Fibroblast of upper back skin (primary cell): Measurements from ENCODE around the gene PRSS56.
"Not testable (repeated sequence)": the region's sequence is repeated elsewhere in the genome, so short reads cannot be mapped to it uniquely, and the experiment has no call there.

Source experiments
- DNase-seq: peaks from one replicate; pipeline ENCODE4 v3.0.0-alpha.2; 2013

The PRSS56 gene

DNA sequence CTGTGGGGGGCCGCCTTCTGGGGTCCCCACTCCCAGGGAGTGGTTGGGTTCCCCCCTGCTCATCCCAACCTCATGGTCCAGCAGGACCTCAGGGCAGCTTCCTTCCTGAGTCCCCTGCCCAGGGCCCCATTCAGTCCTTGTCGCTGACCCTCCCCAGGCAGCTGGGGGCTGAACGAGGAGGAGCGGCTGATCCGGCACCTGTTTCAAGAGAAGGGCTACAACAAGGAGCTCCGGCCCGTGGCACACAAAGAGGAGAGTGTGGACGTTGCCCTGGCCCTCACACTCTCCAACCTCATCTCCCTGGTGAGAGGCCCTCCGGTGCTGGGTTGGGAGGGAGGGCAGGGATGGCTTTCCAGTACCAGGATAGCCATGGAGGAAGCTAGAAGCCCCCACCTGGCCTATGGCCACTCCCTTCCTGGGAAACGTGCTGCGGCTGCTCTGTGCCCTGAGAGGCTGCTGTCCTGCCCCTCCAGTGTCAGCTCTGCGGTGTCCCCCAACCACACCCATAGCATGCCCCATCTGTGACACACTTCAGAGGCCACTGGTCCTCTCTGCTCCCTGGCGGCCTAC, 6.3 kb downstream of the PRSS56 start:
- no peak for DNase-seq

DNA sequence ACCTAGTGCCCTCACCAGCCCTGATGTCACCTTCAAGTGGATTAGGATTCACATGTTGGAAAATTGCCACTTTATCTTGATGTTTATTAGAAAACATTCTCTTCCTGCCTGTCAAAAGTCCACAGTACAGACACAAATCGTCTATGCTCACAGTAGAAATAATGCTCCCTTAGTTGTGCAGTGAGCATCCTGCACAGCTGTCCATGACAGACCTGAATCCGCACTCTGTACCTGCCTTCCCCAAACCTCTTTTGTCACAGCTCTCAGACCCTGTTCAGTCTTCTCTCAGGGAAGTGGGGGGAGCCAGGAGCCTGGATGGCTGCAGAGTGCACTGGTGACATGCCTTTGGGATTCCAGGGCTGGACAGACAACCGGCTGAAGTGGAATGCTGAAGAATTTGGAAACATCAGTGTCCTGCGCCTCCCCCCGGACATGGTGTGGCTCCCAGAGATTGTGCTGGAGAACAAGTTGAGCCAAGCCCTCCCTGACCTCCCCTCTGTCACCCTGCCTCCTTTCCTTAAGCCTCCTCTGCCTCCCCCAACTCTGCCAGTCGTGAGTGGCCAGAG, 7.8 kb downstream of the PRSS56 start:
- DNase-seq: no peak

- DNase-seq: no peak
These were observed 8.7 kb downstream of the PRSS56 start for GRCh38 chr2:232528746-232529460.

DNA sequence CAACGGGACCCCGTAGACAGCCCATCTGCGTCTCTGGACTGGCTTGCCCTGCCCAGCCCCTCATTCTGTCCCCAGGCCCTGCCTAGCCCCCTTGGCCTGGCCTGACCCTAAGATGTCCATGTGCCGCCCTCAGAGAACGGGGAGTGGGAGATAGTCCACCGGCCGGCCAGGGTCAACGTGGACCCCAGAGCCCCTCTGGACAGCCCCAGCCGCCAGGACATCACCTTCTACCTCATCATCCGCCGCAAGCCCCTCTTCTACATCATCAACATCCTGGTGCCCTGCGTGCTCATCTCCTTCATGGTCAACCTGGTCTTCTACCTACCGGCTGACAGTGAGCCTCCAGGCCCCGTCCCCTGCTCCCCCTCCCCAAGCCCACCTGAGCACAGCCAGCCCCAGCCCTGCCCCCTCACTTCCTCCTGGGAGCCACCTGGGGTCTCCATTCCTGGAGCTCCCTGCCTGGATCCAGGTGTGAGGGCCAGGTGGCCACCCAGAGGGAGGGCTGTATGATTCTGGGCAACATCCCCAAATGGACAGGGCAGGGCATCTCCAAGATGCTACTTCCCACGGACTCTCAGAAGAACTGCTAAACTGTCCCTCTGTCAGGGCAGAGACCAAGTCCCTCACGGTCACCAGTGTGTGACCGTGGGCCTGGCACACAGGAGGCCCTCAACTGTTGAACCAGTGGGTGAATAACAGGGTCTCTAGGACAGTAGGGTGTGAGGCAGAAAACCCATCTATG, 9.8 kb downstream of the PRSS56 start:
- DNase-seq: no peak

- DNase-seq: no peak
These were observed 10.6 kb downstream of the PRSS56 start for GRCh38 chr2:232530626-232531260.

DNA sequence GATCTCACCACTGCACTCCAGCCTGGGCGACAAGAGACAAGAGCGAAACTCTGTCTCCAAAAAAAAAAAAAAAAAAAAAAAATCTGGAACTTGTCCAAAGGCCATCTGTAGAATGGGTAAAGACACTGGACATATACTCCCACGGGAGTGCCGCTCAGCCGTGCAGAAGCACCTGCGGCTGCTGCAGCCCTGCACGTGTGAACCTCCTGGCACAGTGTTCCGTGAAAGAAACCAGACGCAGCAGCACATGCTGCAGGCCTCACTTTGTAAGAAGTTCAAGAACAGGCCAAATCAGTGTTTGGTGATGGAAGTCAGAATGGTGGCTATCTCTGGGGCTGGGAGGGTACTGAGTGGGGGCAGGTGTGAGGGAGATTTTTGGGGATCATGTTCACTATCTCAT, 12.2 kb downstream of the PRSS56 start:
- no peak for DNase-seq

DNA sequence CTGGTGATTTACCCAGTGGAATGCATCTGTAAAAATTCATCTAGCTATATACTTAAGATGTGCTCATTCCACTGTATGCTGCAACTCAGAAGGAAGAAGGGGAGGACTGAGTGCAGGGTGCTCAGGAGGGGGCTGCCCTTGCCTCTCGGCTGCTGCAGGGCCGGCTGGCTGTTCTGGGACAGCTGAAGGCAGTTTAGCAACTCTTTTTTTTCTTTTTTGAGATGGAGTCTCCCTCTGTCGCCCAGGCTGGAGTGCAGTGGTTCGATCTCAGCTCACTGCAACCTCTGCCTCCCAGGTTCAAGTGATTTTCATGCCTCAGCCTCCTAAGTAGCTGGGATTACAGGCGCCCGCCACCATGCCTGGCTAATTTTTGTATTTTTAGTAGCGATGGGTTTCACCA, 12.6 kb downstream of the PRSS56 start:
- DNase-seq: not testable (repeated sequence)

DNA sequence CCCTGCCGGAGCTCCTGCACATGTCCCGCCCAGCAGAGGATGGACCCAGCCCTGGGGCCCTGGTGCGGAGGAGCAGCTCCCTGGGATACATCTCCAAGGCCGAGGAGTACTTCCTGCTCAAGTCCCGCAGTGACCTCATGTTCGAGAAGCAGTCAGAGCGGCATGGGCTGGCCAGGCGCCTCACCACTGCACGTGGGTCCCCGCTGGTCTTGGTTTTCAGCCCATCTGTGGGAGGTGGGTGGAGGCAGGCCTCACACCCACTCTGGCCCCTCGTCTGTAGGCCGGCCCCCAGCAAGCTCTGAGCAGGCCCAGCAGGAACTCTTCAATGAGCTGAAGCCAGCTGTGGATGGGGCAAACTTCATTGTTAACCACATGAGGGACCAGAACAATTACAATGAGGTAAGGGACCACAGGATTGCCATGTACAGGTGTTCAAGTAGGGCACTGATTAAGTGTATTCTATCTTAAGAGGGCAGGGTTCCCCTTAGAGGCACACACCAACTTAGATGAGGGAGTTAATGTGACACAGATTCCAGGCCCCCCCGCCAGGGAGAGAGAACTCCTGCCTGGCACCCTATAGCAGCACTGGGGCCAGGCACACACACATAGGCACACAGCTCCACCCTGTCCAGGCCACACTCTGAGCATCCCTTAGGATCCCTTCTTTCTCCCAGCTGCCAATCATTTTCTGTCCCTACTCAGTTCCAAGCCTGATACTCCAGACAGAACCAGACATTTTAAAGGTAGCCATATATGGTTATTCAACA, 13.9 kb downstream of the PRSS56 start:
- no peak for DNase-seq

DNA sequence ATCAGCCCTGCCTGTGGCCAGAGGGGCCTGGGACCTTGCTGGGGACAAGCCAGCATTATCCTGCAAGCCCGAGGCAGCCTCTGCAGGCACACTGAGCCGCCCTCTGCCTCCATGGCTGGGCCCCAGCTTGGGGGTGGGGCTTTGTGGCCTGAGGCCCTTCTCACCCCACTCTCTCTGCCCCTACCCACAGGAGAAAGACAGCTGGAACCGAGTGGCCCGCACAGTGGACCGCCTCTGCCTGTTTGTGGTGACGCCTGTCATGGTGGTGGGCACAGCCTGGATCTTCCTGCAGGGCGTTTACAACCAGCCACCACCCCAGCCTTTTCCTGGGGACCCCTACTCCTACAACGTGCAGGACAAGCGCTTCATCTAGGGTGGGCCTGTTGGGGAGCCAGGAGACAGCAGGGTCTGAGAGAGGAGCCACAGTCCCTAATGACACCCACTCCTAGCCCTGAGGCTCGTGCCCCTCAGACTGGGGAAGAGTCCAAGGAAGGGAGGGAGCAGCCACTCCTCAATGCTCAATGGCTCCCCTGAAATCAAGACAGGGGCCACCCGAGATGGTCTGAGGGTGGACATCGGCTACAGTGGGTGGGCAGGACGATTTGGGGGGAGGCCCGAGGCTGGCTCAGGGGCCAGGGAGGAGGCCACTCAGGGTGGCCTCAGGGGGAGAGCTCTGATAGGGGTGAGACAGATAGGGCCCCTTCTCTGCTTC, 14.9 kb downstream of the PRSS56 start:
- no peak for DNase-seq

DNA sequence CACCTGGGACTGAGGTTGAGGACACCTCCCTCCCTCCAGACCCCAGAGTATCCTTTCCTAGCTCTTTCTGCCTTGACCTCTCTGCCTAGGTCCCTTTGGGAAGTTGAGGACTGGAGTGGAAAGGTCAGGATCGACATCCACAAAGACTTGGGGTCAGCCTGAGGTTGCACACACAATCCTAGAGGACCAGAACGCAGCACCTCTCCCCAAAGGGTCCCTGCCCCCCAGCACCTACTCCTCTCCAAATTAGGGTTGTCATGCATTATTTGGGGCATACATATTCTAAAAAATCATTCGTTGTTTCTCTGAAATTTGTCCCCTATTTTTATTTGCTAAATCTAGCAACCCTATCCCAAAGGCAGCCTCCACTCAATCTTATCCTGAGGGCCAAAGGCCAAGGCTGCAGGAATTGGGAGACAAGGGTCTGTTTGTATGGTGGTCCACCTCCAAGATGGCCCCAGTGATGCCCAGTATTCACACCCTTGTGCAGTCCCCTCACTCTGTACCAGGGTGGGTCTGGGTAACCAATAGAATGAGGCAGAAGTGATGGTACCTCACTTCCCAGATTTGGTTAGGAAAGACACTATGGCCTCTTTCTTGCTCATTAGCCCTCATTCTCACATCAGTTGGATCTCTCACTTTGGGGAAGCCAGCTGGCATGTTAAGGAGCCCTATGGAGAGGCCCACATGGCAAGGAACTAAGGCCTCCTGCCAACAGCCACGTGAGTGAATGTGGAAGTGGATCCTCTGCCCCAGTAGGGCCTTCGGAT, 15.8 kb downstream of the PRSS56 start:
- no peak for DNase-seq

GRCh38 chr2:232537079-232537478, 16.9 kb downstream of the PRSS56 start:
- no peak for DNase-seq

GRCh38 chr2:232537499-232537898, 17.3 kb downstream of the PRSS56 start:
- DNase-seq: no peak

GRCh38 chr2:232538671-232539070, 18.5 kb downstream of the PRSS56 start:
- DNase-seq: no peak

- DNase-seq: no peak
These were observed 19.4 kb downstream of the PRSS56 start, which contains the start of gene CHRNG for GRCh38 chr2:232539298-232540231. TSS of gene CHRNG (plus strand) at chr2:232539692. CDS start at chr2:232539748, 56 bp downstream.

GRCh38 chr2:232540441-232541041, 20.4 kb downstream of the PRSS56 start:
- no peak for DNase-seq

- DNase-seq: no peak
These were observed 21.2 kb downstream of the PRSS56 start for GRCh38 chr2:232541195-232541960.

- no peak for DNase-seq
These were observed 21.9 kb downstream of the PRSS56 start for GRCh38 chr2:232541961-232542714.
